Activated CD4-positive, alpha-beta T cell treated with anti-CD3 and anti-CD28 coated beads for 48 hours (primary cell): ENCODE results near the gene ADAMTS12.

Source experiments
- DNase-seq: peaks from one replicate; pipeline ENCODE4 v3.0.0-alpha.2; 2020

Gene ADAMTS12

DNA sequence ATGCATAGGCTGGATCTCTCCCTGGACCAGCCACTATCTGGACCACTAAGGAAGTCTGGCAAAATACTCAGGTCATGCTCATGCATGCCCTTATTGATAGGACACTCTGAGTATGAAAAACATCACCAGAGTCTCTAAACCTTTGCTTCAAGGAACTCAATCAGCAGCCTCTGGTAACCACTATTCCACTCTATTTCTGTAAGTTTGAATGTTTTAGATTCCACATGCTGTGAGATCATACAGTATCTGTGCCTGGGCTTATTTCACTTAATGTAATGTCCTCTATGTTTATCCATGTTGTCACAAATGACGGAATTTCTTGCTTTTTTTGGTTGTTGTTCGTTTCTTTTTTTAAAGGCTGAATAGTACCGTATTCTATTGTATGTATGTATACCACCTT lies 382.8 kb downstream of the ADAMTS12 start:
- DNase-seq, result no peak

DNA sequence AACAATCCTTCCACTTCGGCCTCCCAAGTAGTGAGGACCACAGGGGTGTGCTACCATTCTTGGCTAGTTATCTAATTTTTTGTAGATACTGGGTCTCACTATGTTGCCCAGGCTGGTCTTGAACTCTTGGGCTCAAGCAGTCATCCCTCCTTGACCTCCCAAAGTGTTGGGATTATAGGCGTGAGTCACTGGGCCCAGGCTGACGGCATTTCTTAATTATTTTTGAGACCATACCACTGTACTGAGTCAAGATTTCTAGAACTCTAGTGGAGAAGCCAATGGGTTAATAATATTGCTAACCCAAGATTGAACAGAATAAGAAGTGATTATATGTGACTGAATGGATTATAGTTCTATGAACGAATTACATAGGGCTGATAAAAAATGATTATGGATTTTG lies 384.4 kb downstream of the ADAMTS12 start:
- DNase-seq, result no peak

DNA sequence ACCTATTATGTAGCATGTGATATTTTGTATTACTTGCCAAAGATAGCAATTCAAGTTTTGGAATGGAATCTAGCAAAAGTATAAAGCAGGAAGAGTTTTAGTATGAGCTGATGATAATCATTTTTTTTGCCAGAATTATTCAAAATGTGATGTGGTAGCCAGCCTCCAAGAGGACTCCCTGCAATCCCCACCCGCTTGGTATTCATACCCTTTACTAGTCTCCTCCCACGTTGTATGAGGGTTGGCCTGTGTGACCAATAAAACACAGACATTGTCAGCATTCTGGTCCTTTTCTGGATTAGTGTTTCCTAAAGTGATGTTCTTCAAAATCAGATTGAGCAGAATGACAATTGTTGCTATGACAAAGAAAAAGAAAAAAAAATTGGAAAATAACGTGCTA lies 387.2 kb downstream of the ADAMTS12 start:
- no peak for DNase-seq

DNA sequence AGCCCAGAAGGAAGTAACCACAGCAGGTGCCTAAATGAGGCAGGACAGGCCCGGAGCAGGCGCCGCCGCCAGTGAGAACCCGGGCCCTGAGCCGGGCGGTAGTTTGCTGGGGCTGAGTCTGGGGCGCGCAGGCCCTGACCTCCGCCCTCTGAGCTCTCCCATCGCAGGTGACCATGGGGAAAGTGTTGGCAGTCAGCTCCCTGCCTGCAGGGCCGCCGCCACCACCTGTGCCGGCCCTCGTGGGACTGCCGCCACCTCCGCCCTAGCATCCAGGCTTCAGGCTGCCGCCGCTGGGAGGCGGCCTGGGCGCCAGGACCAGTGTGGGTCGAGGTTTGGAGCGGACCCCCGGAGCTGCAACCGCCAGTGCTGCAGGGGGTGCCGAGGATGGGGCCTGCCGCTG lies 389.9 kb downstream of the ADAMTS12 start:
- DNase-seq, result no peak

DNA sequence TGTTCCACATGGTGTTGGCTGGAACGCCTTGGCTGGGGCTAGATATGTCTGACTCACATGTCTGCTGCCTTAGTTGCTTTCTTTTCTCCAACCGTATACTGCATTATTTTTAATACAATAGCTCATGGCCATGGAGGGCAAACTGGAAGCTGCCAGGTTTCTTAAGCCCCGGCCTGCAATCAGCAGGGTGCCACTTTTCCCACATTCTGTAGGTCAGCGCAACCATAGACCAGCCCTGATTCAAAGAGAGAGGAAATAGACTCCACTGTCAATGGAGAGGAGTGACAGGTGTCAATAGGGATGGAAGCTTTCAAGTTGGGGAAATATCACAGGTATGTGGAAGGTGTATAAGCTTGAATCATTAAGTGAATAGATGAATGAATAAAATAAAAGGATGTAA lies 390.5 kb downstream of the ADAMTS12 start:
- DNase-seq, result no peak

- no peak for DNase-seq
Observed at GRCh38 chr5:33494466-33494865, 397.3 kb downstream of the ADAMTS12 start.

- DNase-seq, result no peak
Observed at GRCh38 chr5:33491941-33492340, 399.8 kb downstream of the ADAMTS12 start.

DNA sequence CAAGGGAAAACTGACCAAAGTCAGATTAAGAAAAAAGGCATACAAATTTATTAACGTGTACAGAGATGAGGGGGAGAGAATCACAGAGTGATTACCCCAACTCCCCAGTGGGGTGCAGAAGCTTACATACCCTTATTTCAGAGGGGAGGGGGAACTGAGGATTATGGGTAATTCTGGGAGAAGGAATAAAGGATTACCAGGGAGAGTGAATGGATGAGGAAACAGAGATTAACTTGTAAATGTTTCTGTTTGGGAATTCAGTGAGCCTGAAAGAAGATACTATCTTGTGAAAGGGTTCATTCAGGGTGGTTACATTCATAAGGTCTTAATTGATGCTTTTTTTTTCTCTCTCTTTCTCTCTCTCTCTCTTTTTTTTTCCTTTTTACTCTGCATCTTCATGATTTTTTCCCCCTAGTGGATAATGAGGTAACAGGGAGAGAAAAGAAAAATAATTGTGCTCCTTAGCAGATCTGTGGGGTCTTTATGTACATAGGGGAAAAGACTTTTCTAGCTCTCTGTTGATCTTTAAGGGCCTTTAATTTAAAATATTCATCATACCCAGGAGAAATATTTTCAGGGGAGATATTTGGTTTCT lies 401.6 kb downstream of the ADAMTS12 start:
- DNase-seq, result no peak

GRCh38 chr5:33489481-33490067 lies 402.2 kb downstream of the ADAMTS12 start:
- DNase-seq, result no peak

- DNase-seq, result no peak
Observed at GRCh38 chr5:33488558-33489355, 403.0 kb downstream of the ADAMTS12 start.

DNA sequence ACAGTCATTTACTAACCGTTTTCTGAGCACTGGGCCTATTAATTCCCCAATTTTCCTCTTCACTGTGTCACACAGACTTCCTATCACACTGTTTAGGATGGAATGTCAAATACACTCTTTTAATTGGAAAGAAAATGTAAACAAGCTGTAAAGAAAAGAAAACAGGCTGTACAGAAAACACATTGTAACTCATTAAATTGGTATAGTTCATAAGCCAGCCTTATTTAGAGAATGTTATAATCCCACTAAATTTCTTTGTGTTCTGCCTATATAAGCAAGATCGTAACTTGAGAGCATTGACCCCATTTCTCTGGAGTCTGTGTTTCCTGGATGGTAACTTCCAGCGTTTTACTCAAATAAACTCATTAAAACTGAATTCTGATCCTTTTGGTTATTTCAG lies 404.6 kb downstream of the ADAMTS12 start:
- no peak for DNase-seq

DNA sequence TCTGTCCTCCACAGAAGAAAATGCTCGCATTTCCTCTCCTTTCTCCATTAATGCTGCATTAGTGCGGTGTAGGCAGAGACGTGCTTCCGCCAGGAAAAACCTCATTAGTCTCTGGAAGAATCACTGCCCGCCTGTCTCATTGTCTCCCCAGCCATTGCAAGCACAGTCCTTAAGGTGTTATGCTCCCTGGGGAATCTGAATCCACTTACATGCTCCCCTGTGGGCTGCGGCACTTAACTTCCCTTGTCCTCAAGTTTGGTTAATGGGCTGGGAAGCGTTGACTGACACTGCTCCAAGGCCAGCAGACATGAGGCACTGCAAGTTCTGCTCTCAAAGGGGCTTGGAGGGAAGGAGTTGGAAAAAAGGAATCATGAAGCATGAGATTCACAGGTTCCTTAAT lies 409.5 kb downstream of the ADAMTS12 start:
- no peak for DNase-seq

GRCh38 chr5:33480876-33481275 lies 410.9 kb downstream of the ADAMTS12 start:
- DNase-seq, result no peak

GRCh38 chr5:33479311-33479710 lies 412.5 kb downstream of the ADAMTS12 start:
- DNase-seq, result no peak

GRCh38 chr5:33477816-33478215 lies 414.0 kb downstream of the ADAMTS12 start:
- DNase-seq, result no peak

DNA sequence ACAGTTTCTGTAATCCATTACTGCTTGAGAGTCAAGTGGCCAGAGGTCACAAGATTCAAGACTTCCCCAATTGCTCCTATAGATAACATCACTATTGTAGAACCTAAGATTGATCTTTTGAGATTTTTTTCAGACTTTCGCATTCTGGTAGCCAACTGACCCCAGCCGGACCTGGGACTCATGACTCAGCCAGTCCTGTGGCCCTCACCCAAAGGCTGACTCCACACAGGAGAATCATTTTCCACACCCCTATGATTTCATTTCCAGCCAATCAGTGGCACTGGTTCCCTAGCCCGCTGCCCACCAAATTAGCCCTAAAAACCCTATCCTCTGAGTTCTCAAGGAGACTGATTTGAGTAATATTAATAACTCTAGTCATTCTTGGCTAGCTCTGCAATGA lies 414.8 kb downstream of the ADAMTS12 start:
- DNase-seq, result no peak

- DNase-seq, result no peak
Observed at GRCh38 chr5:33475706-33476105, 416.1 kb downstream of the ADAMTS12 start.

GRCh38 chr5:33474931-33475499 lies 416.8 kb downstream of the ADAMTS12 start:
- no peak for DNase-seq

GRCh38 chr5:33474004-33474403 lies 417.8 kb downstream of the ADAMTS12 start:
- no peak for DNase-seq
